Measurements from ENCODE around the gene HOXC5.

Gene HOXC5

GRCh38 chr12:54032627-54033100, at the start of gene HOXC5:
HOXC5 (plus strand) TSS chr12:54033050; CDS start chr12:54033123, 73 bp downstream.
- no peak for DNase-seq (ENCODE audit: low spot score)

- DNase-seq (ENCODE audit: low spot score) = no peak
These were observed 49.3 kb upstream of the HOXC5 start for GRCh38 chr12:53983568-53983949.

GRCh38 chr12:53983950-53984572, 48.8 kb upstream of the HOXC5 start:
- DNase-seq (ENCODE audit: low spot score) = no peak

- peak; percentile 85 for DNase-seq (ENCODE audit: low spot score)
These were observed 47.8 kb upstream of the HOXC5 start, which contains the start of gene HOXC10 for GRCh38 chr12:53984901-53985691. HOXC10 (plus strand) TSS chr12:53985146; CDS start chr12:53985260, 114 bp downstream.

- DNase-seq (ENCODE audit: low spot score) = no peak
These were observed 47.2 kb upstream of the HOXC5 start for GRCh38 chr12:53985692-53985993.

GRCh38 chr12:53985994-53986685, 46.7 kb upstream of the HOXC5 start:
- DNase-seq (ENCODE audit: low spot score) = no peak

GRCh38 chr12:53986686-53987483, 46.0 kb upstream of the HOXC5 start:
- DNase-seq (ENCODE audit: low spot score) = no peak

- DNase-seq (ENCODE audit: low spot score) = no peak
These were observed 45.0 kb upstream of the HOXC5 start for GRCh38 chr12:53987787-53988230.

GRCh38 chr12:53988541-53989226, 44.2 kb upstream of the HOXC5 start:
- DNase-seq (ENCODE audit: low spot score) = no peak

- no peak for DNase-seq (ENCODE audit: low spot score)
These were observed 43.4 kb upstream of the HOXC5 start for GRCh38 chr12:53989227-53990113.

- no peak for DNase-seq (ENCODE audit: low spot score)
These were observed 42.4 kb upstream of the HOXC5 start for GRCh38 chr12:53990311-53991076.

- DNase-seq (ENCODE audit: low spot score) = no peak
These were observed 41.8 kb upstream of the HOXC5 start for GRCh38 chr12:53991077-53991460.

GRCh38 chr12:53992377-53992889, 40.4 kb upstream of the HOXC5 start:
- no peak for DNase-seq (ENCODE audit: low spot score)

GRCh38 chr12:53993162-53994008, 39.5 kb upstream of the HOXC5 start:
- no peak for DNase-seq (ENCODE audit: low spot score)

- DNase-seq (ENCODE audit: low spot score) = no peak
These were observed 38.9 kb upstream of the HOXC5 start for GRCh38 chr12:53994009-53994263.

GRCh38 chr12:53994264-53995001, 38.4 kb upstream of the HOXC5 start:
- no peak for DNase-seq (ENCODE audit: low spot score)

GRCh38 chr12:53995002-53995377, 37.9 kb upstream of the HOXC5 start:
- no peak for DNase-seq (ENCODE audit: low spot score)

Data from left forelimb (tissue), 1 donor.